Mammary epithelial cell (primary cell): ENCODE data around the gene DHX15.

ENCODE experiments used
- EZH2 ChIP-seq: IDR thresholded peaks from 2 replicates; pipeline ENCODE4 v1.6.1; 2012; ENCODE audit warnings: low read length, inconsistent platforms, borderline replicate concordance
- TF ChIP-seq, protein P1 (sequence below), 2 donors: IDR thresholded peaks in 1 of 2; conservative IDR thresholded peaks in 1 of 2; 2 replicates each; pipeline ENCODE4 v1.5.1; 2011 to 2012; ENCODE audit warnings: inconsistent platforms in 2 of 2, low read length in 2 of 2, mild to moderate bottlenecking in 2 of 2, control low read depth in 1 of 2, low read depth in 1 of 2; ENCODE audit not compliant: insufficient read depth in 1 of 2; ENCODE audit errors: extremely low read depth in 1 of 2

DNA sequence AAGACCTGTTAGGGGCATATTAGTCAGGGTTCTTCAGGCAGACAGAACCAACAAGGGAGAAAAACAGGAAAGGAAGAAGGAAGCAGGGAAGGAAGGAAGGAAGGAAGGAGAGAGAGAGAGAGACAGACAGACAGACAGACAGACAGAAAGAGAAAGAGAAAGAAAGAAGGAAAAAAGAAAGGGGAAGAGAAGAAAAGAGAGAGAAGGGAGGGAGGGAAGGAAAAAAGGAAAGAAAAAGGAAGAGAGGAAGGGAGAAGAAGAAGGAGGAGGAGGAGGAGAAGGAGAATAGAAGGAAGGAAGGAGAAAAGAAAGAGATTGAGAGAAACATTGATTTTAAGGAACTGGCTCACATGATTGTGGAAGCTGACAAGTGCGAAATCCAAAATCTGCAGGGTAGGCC is 89.0 kb downstream of the DHX15 start:
- TF ChIP-seq, protein P1, sequence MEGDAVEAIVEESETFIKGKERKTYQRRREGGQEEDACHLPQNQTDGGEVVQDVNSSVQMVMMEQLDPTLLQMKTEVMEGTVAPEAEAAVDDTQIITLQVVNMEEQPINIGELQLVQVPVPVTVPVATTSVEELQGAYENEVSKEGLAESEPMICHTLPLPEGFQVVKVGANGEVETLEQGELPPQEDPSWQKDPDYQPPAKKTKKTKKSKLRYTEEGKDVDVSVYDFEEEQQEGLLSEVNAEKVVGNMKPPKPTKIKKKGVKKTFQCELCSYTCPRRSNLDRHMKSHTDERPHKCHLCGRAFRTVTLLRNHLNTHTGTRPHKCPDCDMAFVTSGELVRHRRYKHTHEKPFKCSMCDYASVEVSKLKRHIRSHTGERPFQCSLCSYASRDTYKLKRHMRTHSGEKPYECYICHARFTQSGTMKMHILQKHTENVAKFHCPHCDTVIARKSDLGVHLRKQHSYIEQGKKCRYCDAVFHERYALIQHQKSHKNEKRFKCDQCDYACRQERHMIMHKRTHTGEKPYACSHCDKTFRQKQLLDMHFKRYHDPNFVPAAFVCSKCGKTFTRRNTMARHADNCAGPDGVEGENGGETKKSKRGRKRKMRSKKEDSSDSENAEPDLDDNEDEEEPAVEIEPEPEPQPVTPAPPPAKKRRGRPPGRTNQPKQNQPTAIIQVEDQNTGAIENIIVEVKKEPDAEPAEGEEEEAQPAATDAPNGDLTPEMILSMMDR (conservative IDR thresholded peaks at IDR 0.05 in 1 of 2, IDR thresholded peaks at IDR 0.05 in 1 of 2; ENCODE audit: extremely low read depth in 1 of 2, insufficient read depth in 1 of 2, low read depth in 1 of 2, low read length in 2 of 2), result no peak
- no peak for TF ChIP-seq EZH2
